GM23338 (cell line): ENCODE results near the gene APCDD1L. TPM values are rescaled to one million over a fixed set of nuclear protein-coding genes. Genes with fewer than 3 reads are reported as not detected.

Source experiments
- ATAC-seq: fragments of 200-7000 bp; cut with Tn5 transposase; 3 replicates; pipeline ENCODE4 v1.9.1; 2020
- DNase-seq: peaks from one replicate; pipeline ENCODE4 v3.0.0-alpha.2; 2015; ENCODE audit warnings: low spot score
- H2AFZ ChIP-seq: fragments of 200-600 bp; sonication (generic); 2 replicates; pipeline ENCODE4 v1.8.0; 2016; ENCODE audit warnings: antibody characterized with exemption, mild to moderate bottlenecking, moderate library complexity
- H3F3A ChIP-seq: fragments of 200-600 bp; sonication (generic); replicated peaks from 2 replicates; pipeline ENCODE4 v1.8.0; 2017; ENCODE audit warnings: antibody characterized with exemption, mixed run types, low read depth
- H3K27ac ChIP-seq: fragments of 200-600 bp; sonication (generic); 2 replicates; pipeline ENCODE4 v1.6.1; 2016; ENCODE audit warnings: low read depth
- H3K27me3 ChIP-seq: fragments of 200-600 bp; sonication (generic); 2 replicates; pipeline ENCODE4 v1.8.0; 2016; ENCODE audit warnings: mild to moderate bottlenecking, mixed run types, moderate library complexity; ENCODE audit not compliant: insufficient read depth
- H3K36me3 ChIP-seq: fragments of 200-600 bp; sonication (generic); 2 replicates; pipeline ENCODE4 v1.8.0; 2016; ENCODE audit warnings: mild to moderate bottlenecking; ENCODE audit not compliant: insufficient read depth
- H3K4me1 ChIP-seq: fragments of 200-600 bp; sonication (generic); 2 replicates; pipeline ENCODE4 v1.8.0; 2016; ENCODE audit warnings: mild to moderate bottlenecking, moderate library complexity; ENCODE audit not compliant: insufficient read depth
- H3K4me2 ChIP-seq: fragments of 200-600 bp; sonication (generic); 2 replicates; pipeline ENCODE4 v1.7.1; 2017; ENCODE audit warnings: mixed run types
- H3K4me3 ChIP-seq: fragments of 200-600 bp; sonication (generic); 2 replicates; pipeline ENCODE4 v1.6.1; 2016; ENCODE audit warnings: mixed run types
- H3K79me2 ChIP-seq: fragments of 200-600 bp; sonication (generic); replicated peaks from 2 replicates; pipeline ENCODE4 v1.8.0; 2017; ENCODE audit warnings: mild to moderate bottlenecking; ENCODE audit not compliant: insufficient read depth
- H3K9me2 ChIP-seq: fragments of 200-600 bp; sonication (generic); 2 replicates; pipeline ENCODE4 v1.8.0; 2017; ENCODE audit not compliant: insufficient read depth
- H4K20me1 ChIP-seq: fragments of 200-600 bp; sonication (generic); replicated peaks from 2 replicates; pipeline ENCODE4 v1.8.0; 2017; ENCODE audit warnings: mild to moderate bottlenecking; ENCODE audit not compliant: insufficient read depth
- H3K27ac Mint-ChIP-seq: 2 replicates; pipeline ENCODE4 v1.8.0; 2020; ENCODE audit warnings: inconsistent platforms, mild to moderate bottlenecking, moderate library complexity, mixed read lengths
- H3K27me3 Mint-ChIP-seq: 3 replicates; pipeline ENCODE4 v1.8.0; 2022; ENCODE audit warnings: low read depth, mild to moderate bottlenecking, moderate library complexity, mixed read lengths, inconsistent platforms; ENCODE audit not compliant: insufficient read depth, poor library complexity
- H3K36me3 Mint-ChIP-seq: 3 replicates; pipeline ENCODE4 v1.8.0; 2021; ENCODE audit warnings: low read depth, mild to moderate bottlenecking, inconsistent platforms, moderate library complexity, mixed read lengths
- H3K4me1 Mint-ChIP-seq: 3 replicates; pipeline ENCODE4 v1.8.0; 2020; ENCODE audit warnings: mild to moderate bottlenecking, inconsistent platforms, mixed read lengths
- H3K4me3 Mint-ChIP-seq: 3 replicates; pipeline ENCODE4 v1.8.0; 2021; ENCODE audit warnings: moderate library complexity, mild to moderate bottlenecking, inconsistent platforms, mixed read lengths
- H3K9me3 Mint-ChIP-seq: 3 replicates; pipeline ENCODE4 v1.8.0; 2020; ENCODE audit warnings: moderate library complexity, mild to moderate bottlenecking, inconsistent platforms, mixed read lengths
- CREB1 ChIP-seq: fragments of 250-450 bp; sonication (Bioruptor Pico); IDR thresholded peaks from 2 replicates; pipeline ENCODE4 v1.5.0; 2020; ENCODE audit warnings: low read depth, mild to moderate bottlenecking, moderate library complexity
- CTCF ChIP-seq, 2 experiments: fragments of 200-600 bp in 1 of 2; sonication (generic) in 1 of 2; conservative IDR thresholded peaks; 2 replicates each; pipeline versions ENCODE4 v1.5.1 to v1.6.1; 2016 to 2017; ENCODE audit warnings: antibody characterized with exemption in 2 of 2, low read depth in 2 of 2, mild to moderate bottlenecking in 2 of 2, moderate library complexity in 1 of 2
- ETS1 ChIP-seq: IDR thresholded peaks from 2 replicates; pipeline ENCODE4 v1.6.1; 2016; ENCODE audit warnings: antibody characterized with exemption
- ZNF462 ChIP-seq: fragments of 250-450 bp; sonication (Bioruptor Pico); IDR thresholded peaks from 2 replicates; pipeline ENCODE4 v1.5.0; 2020; ENCODE audit warnings: mild to moderate bottlenecking, moderate library complexity
- polyA plus RNA-seq: library from polyadenylated mRNA; unstranded; fragments of >200 nt; fragmentation: Nextera tagmentation; extraction: Ambion mirVana; gene quantifications from 2 replicates; pipeline ENCODE4 v1.2.1, GENCODE V29; 2016
- total RNA-seq: library from RNA; depleted of rRNA; stranded (reverse); fragments of >200 nt; shearing (Covaris generic); gene quantifications from 2 replicates; pipeline ENCODE4 v1.2.3, GENCODE V29; 2014

APCDD1L gene
- total and polyA plus RNA-seq, 2 experiments from 2014 or later = 1.8 to 4.6 TPM

- TF ChIP-seq ZNF462 (CRISPR knock-in tag) = no peak
- no peak for TF ChIP-seq CREB1 (CRISPR knock-in tag)
These were observed 84.1 kb downstream of the APCDD1L start (continued) for GRCh38 chr20:58431134-58431533.

DNA sequence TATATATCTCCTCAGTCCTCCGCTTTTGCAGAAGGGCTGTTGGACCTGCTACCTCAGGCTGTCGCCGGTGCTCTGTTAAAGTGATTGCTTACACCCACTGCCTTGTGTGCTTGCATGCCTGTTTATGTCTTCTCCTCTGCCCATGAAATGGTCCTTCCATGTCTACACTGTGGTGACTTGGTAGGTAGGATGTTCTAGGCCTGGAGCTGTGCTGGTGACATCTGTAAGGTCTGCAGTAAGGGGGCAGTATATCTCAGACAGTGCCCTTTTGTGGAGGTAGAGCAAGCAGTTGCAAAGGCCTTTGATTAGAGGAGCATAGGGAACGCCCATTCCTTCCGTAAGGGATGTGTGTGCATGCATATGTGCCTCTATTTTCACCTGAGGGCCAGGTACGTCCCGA is 85.9 kb downstream of the APCDD1L start:
- peaks cover 14% of the 10 kb centered on the region for H3K4me1 Mint-ChIP-seq
- Histone ChIP-seq H3F3A (peaks cover 28% of the 10 kb centered on the region), H3K4me1 (peaks cover 5% of the 10 kb centered on the region; the same call in 1 of the 2 replicates), H3K79me2 (peaks cover 78% of the 10 kb centered on the region), H3K4me2 (no peak overlapping the region), H4K20me1 (no peaks in the 10 kb centered on the region), H2AFZ (no peak overlapping the region), H3K27me3 (no peaks in the 10 kb centered on the region), H3K36me3 (peaks cover 3% of the 10 kb centered on the region; the same call in 1 of the 2 replicates), H3K27ac (no peak overlapping the region), H3K4me3 (no peak overlapping the region), H3K9me2 (no peaks in the 10 kb centered on the region)
- peaks cover under 1% of the 10 kb centered on the region for H3K27me3 Mint-ChIP-seq
- peaks cover 6% of the 10 kb centered on the region; the same call in 2 of the 3 replicates for H3K9me3 Mint-ChIP-seq
- ATAC-seq (peak; percentile 62), DNase-seq (no peak)
- H3K36me3 Mint-ChIP-seq = peaks cover 28% of the 10 kb centered on the region; the same call in 2 of the 3 replicates
- no peak overlapping the region for H3K4me3 Mint-ChIP-seq
- peak; percentile 37 to 52 for TF ChIP-seq CTCF (conservative IDR thresholded peaks at IDR 0.05; ENCODE audit: low read depth in 2 of 2)
- no peak for TF ChIP-seq ETS1
- no peak overlapping the region for H3K27ac Mint-ChIP-seq
